GM21786 (cell line): ENCODE data around the gene NDUFV3.
"Not testable (repeated sequence)": the region's sequence is repeated elsewhere in the genome, so short reads cannot be mapped to it uniquely, and the experiment has no call there.

Experiments used
- ATAC-seq: cut with Tn5 transposase; IDR thresholded peaks from one replicate; pipeline ENCODE4 v1.9.1; 2021; ENCODE audit not compliant: unreplicated experiment

NDUFV3 gene

GRCh38 chr21:42855937-42856335 is 37.2 kb upstream of the NDUFV3 start:
- ATAC-seq, result no peak

DNA sequence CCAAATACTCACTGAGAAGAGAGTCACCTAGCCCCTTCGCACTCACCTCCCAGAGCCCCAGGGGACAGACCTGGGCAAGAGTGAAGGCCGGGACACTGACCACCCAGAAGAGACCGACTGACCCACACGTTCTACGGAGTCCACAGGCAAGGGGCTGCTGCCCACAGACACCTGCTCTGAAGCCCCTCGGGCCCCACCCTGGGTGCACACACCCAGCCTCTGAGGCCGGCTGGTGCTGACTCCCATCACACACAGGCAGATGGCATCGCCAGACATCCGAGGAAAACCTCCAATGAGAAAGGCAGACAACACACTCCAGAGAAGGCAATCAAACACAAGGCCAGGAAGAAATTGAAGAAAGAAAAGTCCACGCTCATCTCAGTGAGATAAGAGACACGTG is 35.9 kb upstream of the NDUFV3 start:
- ATAC-seq, result no peak

DNA sequence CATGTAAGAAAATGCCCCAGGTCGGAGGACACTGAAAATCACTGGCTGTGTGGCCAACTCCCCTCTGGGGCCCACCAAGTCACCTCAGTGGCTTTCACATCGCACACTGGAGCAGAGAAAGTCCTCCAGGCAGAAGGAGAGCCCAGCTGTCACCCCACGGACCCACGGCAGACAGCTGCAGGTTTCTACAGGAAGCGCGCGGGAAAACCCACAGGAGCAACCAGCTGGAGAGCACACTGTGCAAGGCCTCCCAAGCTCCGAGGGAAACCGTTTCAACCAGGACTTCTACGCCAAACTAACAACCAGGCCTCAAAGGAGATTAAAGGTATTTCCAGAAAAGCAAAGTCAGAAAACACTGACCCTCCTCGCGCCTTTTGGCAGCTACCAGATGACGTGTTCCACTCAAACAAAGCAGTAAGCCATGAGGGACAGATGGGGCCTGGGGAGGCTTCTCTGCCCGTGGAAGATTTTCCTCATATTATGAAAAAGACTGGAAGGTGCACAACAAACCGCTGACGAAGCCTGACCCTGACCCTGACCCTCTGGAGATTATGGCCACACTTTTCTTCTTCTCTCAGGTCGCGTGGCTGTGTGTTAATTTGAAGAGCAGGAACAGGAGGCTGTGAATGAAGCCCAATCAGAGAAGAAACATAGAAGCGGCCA is 34.8 kb upstream of the NDUFV3 start:
- ATAC-seq, result no peak

DNA sequence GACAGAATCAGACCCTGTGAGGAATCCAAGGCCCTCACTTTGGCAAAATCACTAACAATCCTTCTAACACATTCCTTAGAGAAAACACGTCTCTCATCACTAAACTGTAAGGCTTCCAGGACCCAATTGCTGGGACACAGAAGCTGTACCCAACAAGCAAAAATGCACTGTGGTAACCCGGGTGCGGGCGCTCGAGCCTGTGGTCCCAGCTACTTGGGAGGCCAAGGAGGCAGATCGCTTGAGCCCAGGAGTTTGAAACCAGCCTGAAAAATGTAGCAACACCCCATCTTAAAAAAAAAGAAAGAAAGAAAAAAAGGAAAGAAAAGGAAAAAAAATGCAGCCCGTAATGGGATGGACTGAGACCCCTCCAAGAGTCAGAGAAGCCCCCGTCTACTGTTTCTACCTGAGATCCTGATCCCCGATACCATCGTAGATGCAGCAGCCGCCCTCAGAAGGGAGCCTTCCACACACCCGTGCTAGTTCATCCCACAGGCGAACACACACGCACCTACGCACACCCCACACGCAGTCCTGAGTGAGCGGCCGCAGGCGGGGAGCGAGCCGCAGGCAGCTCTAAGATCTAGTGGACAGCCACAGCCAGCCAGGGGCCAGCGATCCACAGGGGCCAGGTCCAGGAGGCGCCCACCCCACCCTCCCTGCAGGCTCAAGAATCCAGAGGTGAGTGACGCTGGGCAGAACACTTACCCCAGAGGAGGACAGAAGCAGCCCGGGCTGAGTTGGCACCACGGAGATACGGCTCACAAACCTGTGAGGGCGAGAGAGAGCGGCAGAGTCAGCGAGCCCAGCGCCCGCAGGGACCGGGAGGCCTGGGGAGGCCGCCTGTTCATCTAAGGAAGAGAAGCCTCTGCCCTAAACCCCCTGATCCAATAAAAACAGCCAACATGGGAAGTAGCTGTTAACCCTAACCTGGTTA is 33.9 kb upstream of the NDUFV3 start:
- no peak for ATAC-seq

- ATAC-seq, result no peak
Measured at GRCh38 chr21:42859891-42860230, 33.2 kb upstream of the NDUFV3 start.

GRCh38 chr21:42860345-42860744 is 32.8 kb upstream of the NDUFV3 start:
- no peak for ATAC-seq

- no peak for ATAC-seq
Measured at GRCh38 chr21:42861311-42861847, 31.7 kb upstream of the NDUFV3 start.

DNA sequence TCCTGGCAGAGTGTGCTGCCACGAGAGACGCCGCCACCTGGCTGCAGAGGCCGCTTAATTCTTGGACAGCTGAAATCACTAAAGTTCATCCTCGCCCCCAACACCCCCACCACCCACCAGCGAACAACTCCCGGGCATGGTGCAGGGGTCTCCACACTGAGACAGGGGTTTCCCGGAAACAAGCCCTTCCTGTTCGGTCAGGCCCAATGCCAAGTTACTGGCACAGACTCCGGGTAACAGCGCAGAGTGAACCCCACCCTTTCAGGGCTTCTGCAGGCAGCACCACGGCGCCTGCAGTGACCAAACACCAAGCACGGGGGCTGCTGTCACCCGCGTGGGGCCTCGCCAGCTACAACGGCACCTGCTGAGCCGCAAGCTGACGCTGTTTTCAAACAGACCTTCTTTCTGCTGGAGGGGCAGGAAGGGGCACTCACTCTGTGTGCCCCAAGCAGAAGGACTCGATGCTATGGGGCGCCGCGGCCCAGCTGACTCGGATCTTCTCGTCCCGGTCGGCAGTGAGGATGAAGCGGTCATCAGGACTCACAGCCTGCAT is 31.2 kb upstream of the NDUFV3 start:
- ATAC-seq, result no peak

- ATAC-seq, result no peak
Measured at GRCh38 chr21:42862774-42863503, 30.2 kb upstream of the NDUFV3 start.

DNA sequence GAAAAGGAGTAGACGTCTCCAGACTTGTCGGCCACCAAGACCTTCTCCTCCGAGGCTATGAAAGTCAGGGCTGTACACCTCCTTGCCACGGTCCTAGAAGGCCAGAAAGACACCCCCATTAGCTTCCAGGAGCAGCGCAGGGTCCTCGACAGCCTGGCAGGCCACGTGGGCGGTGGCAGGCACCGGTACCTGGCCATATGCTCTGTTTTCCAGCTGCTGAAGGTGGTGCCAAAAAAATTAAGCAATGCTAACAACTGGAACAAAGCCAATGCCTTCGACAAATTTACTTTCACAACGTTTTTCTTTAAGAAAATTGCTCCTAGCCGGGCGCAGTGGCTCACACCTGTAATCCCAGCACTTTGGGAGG is 29.6 kb upstream of the NDUFV3 start:
- ATAC-seq, result no peak

GRCh38 chr21:42864286-42864685 is 28.8 kb upstream of the NDUFV3 start:
- no peak for ATAC-seq

DNA sequence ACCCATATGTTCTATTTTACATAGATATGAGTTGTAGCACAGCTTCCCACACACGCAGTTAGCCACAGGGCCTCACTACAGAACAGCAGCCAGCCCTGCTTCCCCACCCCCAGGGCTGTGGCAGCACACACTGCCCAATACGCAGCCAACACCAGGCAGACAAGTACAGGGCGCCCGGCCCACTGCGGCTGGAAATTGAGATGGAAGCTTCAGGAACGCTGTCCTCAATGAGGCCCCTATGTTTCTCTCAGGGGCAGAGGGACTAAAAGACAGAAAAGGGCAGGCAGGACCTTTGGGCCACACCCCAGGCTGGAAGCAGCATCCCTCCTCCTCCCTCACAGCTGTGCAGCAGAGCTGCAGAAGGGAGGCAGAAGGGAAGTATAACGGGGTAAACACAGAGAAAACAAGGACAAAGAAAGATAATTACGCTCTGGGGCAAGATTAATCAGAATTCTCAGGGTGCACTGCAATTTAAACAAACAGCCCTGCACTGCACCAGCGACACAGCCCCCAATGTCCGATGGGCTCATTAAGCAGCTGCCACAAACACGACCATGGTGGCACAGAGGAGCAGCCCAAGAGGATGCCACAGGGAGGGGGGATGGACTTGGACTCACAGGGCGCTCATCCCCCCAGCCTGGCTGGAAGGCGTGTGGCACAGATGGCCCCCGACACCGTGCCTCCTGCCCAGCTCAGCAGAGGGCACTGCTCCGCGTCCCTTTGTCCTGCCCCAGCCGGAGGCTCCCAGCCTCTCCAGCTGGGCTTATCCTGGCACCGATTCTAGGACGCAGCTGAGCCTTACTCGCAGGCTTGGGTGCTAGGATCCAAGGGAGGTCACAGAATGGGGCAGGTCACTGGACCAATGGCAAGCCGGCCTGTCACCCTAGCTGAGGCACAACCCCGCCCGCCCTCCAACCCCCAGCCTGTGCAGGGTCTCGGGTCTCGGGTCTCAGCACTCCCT is 28.0 kb upstream of the NDUFV3 start:
- no peak for ATAC-seq

DNA sequence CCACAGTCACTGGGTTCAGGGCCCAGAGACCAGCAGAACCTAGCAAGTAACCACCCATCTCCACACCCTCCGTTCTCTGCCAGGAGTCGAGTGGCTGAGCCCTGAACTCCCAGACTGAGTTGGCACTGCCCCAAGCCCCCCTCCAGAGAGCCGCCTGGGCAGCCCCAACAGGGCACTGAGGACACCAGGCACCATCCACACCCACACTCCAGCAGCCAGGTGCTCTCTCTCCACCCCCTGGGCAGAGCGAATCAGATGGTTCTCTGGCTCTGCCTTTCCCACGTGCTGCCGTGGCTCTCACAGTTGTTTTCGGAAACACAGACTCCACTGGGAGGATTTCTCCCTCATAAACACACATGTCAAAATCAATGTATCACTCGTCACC is 27.3 kb upstream of the NDUFV3 start:
- ATAC-seq, result no peak

DNA sequence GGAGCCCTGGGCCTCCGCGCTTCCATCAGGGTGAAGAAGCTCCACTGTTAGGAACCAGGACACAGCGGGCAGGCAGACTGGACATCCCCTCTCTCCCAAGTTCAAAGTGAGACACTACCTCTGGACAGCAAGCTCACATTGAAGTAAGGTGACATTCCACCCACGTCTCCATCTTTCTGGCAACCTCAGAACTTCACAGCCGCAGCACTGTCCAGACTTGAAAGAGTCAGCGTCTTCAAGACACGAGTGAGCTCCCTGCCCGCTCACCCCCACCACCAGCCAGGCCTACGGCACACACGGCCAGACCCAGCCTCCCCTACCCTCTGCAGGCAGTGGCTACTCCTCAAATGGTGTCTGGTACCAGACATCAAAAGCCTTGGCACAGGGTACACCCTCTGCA is 24.9 kb upstream of the NDUFV3 start:
- ATAC-seq, result no peak

GRCh38 chr21:42873096-42873495 is 20.0 kb upstream of the NDUFV3 start:
- no peak for ATAC-seq

DNA sequence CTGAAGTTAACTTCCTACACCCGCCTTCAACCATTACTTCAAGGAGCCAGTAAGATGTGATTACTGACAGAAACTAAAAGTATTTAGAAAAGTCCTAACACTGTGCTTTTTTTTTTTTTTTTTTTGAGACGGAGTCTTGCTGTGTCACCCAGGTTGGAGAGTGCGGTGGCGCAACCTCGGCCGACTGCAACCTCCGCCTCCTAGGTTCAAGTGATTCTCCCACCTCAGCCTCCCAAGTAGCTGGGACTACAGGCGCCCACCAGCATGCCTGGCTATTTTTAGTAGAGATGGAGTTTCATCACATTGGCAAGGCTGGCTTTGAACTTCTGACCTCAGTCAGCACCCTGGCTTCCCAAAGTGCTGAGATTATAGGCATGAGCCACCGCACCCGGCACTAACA is 17.3 kb upstream of the NDUFV3 start:
- ATAC-seq, result not testable (repeated sequence)

DNA sequence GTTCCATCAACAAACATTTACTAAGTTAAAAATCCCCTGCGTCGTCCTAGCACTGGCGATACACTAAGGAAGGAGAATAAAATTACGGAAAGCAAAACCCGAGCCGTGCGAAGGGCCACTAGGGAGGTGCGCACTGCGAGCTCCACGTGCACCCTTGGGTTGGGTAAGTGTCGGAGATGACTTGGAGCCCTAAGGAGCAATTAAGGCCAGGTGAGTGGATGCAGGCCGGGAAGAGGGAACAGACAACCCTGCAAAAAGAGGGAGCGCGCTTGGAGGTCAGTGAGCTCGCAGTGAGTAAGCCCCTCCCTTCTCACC is 14.5 kb upstream of the NDUFV3 start:
- peak; percentile 18 for ATAC-seq

GRCh38 chr21:42878993-42879787 is 13.9 kb upstream of the NDUFV3 start, which contains the start of gene WDR4:
Gene WDR4 (minus strand): TSS chr21:42879539. CDS start chr21:42879495, 44 bp downstream.
- ATAC-seq, result peak; percentile 80

- no peak for ATAC-seq
Measured at GRCh38 chr21:42880352-42880751, 12.8 kb upstream of the NDUFV3 start.
